Activated CD4-positive, alpha-beta T cell treated with anti-CD3 and anti-CD28 coated beads, Interleukin-2, amount 50 U/mL, for 4 hours (primary cell): ENCODE results near the gene IFT81.
"Not testable (repeated sequence)": the region's sequence is repeated elsewhere in the genome, so short reads cannot be mapped to it uniquely, and the experiment has no call there.

Experiments used
- DNase-seq, 2 experiments: peaks; one replicate each; pipeline ENCODE4 v3.0.0-alpha.2; 2020

IFT81 gene

GRCh38 chr12:110247340-110248095 lies 123.4 kb downstream of the IFT81 start:
- DNase-seq: no peak

DNA sequence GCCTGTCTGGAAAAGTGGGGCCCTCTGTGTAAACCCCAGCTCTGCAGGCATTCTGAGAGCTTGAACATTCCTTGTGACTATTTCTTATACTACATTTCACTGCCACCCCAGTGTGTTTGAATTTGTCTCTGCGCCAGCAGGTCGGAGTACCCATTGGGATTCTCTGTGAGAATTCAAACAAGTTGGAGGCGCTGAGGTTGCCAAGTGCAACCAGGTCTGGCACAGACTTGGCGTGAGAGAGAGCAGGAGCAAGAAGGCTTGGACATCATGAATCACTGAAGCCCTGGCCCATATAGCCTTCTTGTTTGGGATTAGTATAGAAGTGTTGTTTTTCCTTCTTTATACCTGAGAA lies 123.9 kb downstream of the IFT81 start:
- DNase-seq: no peak

DNA sequence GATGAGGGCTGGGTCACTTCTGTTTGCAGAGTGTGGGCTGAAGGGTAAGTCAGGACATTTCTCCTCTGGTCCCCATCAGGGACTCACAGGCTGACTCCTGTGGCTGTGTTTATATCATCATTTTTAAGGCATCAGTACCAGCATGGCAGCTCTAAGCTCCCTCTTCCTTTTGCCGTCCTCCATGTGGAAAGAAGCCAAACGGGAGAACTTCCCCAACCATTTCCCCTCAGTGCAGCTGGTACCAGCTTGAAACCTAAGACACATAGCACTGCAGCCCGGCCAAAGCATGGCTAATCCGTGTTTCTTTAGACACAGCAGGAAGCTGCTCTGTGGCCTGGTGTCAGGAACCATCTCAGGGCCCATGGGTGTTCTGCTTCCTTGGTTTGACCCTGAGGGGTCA lies 124.9 kb downstream of the IFT81 start:
- DNase-seq: no peak

DNA sequence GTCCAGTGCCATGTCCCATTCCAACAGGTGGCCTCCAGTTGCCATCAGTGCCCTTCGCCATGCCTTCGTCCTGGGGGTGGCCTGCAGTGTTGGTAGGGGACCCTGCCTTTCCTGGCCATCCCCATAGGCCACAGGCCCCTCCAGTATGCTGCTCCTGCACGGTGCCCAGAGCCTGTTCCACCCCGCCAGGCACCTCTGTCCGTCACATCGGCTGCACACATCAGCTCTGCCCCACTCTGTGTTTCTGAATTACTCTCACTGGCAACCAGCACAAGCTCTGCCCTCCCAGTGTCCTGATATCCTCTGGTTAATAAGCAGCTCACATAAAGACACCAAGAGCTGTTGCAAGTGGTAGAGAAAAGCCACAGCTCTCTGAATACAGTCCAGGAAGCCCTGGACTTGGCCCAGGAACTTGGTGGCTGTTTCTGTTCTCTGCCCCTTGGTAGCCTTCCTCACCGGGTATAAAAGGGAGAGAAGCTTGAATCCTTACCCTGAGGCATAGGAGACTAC lies 125.6 kb downstream of the IFT81 start:
- DNase-seq: no peak

GRCh38 chr12:110251381-110251780 lies 127.2 kb downstream of the IFT81 start:
- DNase-seq: no peak

DNA sequence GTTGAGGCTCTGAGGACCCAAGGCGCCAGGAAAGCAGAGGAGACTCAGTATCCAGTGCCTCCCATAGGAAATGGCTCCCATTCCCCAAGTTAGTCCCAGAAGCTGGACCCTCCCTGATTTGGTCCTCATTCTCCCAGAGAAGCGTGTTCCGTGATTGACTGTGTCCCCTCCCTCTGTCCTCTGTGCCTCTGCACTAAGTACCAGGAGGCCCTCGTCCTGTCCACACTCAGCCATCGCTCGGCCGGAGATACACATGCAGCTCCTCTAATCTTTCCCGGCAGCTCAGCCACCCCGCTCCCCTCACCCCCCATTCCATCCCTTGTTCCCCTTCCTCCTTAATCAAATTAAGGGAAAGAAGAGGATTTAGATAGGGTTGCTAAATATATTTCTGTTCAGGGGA lies 128.6 kb downstream of the IFT81 start:
- DNase-seq: no peak

- DNase-seq: no peak
Observed at GRCh38 chr12:110253176-110253575, 129.0 kb downstream of the IFT81 start.

DNA sequence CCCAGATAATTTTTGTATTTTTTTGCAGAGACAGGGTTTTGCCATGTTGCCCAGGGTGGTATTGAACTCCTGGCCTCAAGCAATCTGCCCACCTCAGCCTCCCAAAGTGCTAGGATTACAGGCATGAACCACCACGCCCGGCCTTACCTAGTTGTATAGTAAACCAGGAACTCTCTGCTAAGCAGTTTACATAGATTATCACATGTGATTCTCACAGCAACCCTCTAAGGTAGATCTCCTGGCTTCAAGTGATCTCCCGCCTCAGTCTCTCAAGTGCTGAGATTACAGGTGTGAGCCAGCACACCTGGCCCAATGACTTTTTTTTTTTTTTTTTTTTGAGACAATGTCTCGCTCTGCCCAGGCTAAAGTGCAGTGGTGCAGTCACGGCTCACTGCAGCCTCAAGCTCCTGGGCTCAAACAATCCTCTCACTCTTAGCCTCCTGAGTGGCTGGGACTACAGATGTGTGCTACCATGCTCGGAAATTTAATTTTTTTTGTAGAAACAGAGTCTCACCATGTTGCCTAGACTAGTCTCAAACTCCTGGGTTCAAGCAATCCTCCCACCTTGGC lies 130.9 kb downstream of the IFT81 start:
- no peak for DNase-seq

GRCh38 chr12:110255890-110256456 lies 131.8 kb downstream of the IFT81 start:
- not testable (repeated sequence) for DNase-seq

DNA sequence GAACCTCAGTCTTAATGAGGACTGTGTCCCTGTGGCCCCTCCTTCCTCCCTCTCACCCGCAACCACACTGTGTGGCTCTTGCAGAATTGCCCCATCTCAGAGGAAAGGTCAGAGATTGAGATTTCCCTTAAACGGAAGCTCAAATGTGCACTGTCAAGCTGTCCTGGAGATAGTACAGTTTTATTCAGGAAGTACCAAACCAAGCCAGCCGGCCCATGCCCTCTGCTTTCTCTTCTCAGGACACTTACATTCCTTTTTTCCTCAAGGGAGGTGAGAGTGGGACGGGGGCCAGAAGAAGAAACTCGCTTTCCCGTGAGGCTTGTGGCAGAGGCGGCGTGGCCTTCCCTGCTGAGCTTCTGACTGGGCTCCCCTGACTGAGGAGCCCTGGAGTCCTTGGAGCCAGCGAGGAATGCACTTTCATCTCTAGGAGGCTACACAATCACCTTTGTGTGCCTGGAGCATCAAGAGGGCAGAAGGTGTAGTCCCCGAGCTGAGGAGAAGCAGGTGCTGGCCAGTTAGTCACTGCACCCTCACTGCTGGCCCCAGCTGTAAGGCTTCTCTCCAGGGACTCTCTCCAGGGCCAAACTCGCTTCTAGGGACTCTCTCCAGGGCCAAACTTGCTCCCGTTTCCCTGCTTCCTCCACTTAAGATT lies 132.7 kb downstream of the IFT81 start:
- DNase-seq: no peak

- no peak for DNase-seq
Observed at GRCh38 chr12:110258466-110258865, 134.3 kb downstream of the IFT81 start.

DNA sequence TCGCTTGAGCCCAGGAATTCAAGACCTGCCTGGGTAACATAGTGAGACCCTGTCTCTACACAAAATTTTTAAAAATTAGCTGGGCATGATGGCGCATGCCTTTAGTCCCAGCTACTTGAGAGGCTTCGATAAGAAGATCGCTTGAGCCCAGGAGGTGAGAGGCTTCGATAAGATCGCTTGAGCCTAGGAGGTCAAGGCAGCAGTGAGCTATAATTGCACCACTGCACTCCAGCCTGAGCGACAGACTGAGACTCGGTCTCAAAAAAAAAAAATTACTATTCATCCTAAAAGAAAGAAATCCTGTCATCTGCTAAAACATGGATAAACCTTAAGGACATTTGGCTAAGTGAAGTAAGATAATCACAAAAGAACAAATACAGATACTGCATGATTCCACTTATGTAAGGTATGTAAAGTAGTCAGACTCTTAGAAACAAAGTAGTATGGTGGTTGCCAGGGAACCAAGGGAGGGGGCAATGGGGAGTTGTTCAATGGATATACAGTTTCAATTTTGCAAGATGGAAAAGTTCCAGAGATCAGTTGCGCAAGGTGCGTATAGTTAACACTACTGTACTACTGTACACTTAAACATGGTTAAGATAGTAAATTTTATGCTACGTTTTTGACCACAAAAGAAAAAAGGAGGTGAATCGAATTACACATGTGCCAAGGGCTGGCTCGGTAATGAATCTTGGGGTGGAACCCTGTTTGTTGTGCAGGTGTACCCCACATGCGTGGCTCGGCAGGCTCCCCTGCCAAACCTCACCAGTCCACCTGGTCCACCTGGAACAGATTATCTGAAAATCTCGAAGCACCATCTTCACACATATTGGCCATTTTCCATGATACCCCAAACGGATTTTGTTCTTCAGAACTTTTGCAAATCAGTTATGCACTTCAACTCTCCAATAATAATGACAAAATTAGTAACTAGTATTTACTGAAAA lies 138.6 kb downstream of the IFT81 start:
- no peak for DNase-seq

- DNase-seq: no peak
Observed at GRCh38 chr12:110266381-110266960, 142.3 kb downstream of the IFT81 start.

DNA sequence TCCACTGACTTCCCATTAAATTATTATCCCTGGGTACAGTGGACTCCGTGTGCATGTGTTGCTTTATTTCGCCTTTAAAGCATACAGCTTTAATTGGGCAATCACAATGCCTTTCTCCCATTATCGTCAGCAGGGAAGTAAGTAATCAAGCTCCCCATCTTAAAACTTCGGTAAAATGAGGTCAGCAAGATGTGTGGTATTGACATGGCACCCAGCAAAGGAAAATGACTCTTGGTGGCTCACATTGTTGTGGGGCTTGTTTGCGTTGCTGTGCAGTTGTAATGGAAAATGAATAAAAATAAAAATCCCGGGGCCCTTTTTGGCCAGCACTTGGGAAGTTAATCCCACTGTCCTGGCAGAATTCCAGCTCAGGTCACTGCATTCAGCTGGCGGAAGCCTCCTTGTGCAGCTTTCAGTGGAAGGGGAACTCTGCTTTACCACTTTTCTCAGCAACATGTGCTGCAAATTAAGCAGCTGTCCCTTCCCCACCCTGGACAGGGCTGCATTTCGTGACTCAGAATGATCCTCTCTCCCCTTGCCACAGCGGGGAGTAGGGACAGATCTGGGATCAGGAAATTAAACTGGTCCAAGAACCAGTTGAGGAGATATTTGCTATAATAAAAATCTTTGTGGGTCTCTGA lies 142.9 kb downstream of the IFT81 start:
- DNase-seq: no peak
